ENCODE data around the gene CLASP1. TPM values are rescaled to one million over a fixed set of nuclear protein-coding genes. Genes with fewer than 3 reads are reported as not detected.

Gene CLASP1
- total RNA-seq, 1 experiment from 2014 or later, result 45.9 TPM

- H3K23me2 ChIP-seq (ENCODE audit: insufficient read length, low read depth, low read length, poor library complexity, severe bottlenecking), result no peaks in the 10 kb centered on the region
- no peak overlapping the region for H2BK15ac ChIP-seq (ENCODE audit: low read depth, low read length)
- Mint-ChIP-seq H3K36me3 (ENCODE audit: insufficient read depth in 1 of 3, low read depth in 3 of 3) (peaks cover 18 to 74% (median 63%) of the 10 kb centered on the region in 3 experiments; a peak in 6 of 7 replicates), H3K9me3 (no peaks in the 10 kb centered on the region), H3K27ac (peak overlapping the region in 1 of 3 experiments; percentile 70; a peak in 1 of 7 replicates), H3K4me3 (no peak overlapping the region), H3K4me1 (no peaks in the 10 kb centered on the region), H3K27me3 (ENCODE audit: low read depth) (no peaks in the 10 kb centered on the region)
- H3K14ac ChIP-seq (ENCODE audit: insufficient read depth, low read length), result no peak overlapping the region
- no peak overlapping the region for H2AK5ac ChIP-seq (ENCODE audit: insufficient read length, low read length)
- H3K4ac ChIP-seq (ENCODE audit: low read depth, low read length), result no peak overlapping the region
- no peaks in the 10 kb centered on the region for H3K79me2 ChIP-seq (ENCODE audit: insufficient read depth, low read length)
- no peak for TF ChIP-seq CTCF (conservative IDR thresholded peaks at IDR 0.05)
- H3K27me3 ChIP-seq (ENCODE audit: insufficient read depth, low read length), result no peaks in the 10 kb centered on the region
- no peaks in the 10 kb centered on the region for H3K79me1 ChIP-seq (ENCODE audit: insufficient read depth, low read depth, low read length, poor library complexity, severe bottlenecking)
- no peak overlapping the region for H3K9ac ChIP-seq (ENCODE audit: extremely low read depth, insufficient read length, low read length)
- H3K18ac ChIP-seq (ENCODE audit: insufficient read length, low read depth, low read length), result no peak overlapping the region
- no peak overlapping the region for H3K56ac ChIP-seq (ENCODE audit: insufficient read length, low read depth, low read length)
- H4K5ac ChIP-seq (ENCODE audit: insufficient read length, low read depth, low read length), result no peak overlapping the region
- H3K23ac ChIP-seq (ENCODE audit: insufficient read length, low read depth, low read length), result no peak overlapping the region
- no peak overlapping the region for H2BK5ac ChIP-seq (ENCODE audit: insufficient read length, low read length)
- H2BK120ac ChIP-seq (ENCODE audit: low read depth, low read length, poor library complexity, severe bottlenecking), result no peak overlapping the region
- no peak overlapping the region for H2BK12ac ChIP-seq (ENCODE audit: insufficient read length, low read depth, low read length)
- no peak overlapping the region for H3K4me2 ChIP-seq (ENCODE audit: insufficient read depth, insufficient read length, low read length)
- no peak for DNase-seq
- no peak overlapping the region for H2BK20ac ChIP-seq (ENCODE audit: low read depth, low read length, poor library complexity, severe bottlenecking)
- no peak overlapping the region for H4K8ac ChIP-seq (replicated peaks; ENCODE audit: insufficient read length, low read depth, low read length)
- H4K91ac ChIP-seq (ENCODE audit: insufficient read length, low read depth, low read length), result no peak overlapping the region
- no peaks in the 10 kb centered on the region for H3K4me1 ChIP-seq (ENCODE audit: insufficient read depth, low read length)
- no peaks in the 10 kb centered on the region for H4K20me1 ChIP-seq (ENCODE audit: control insufficient read depth, insufficient read depth, insufficient read length)
- H3K27ac ChIP-seq (ENCODE audit: insufficient read length, low read depth, low read length), result no peak overlapping the region
- WGBS (ENCODE audit: extremely low coverage, insufficient read length, low lambda C conversion rate), result no CpG with 5 or more reads among the region's 17 CpGs
- no peak overlapping the region for H2AFZ ChIP-seq (ENCODE audit: low read length)
- no peaks in the 10 kb centered on the region for H3K9me3 ChIP-seq (ENCODE audit: control insufficient read depth, low read depth, low read length)
- no peak overlapping the region for H3T11ph ChIP-seq (ENCODE audit: low read length)
Observed at GRCh38 chr2:121351521-121352318, 297.5 kb downstream of the CLASP1 start.

Data from H9 (cell line).